Measurements from ENCODE around the gene NECAB3. TPM values are rescaled to one million over a fixed set of nuclear protein-coding genes. Genes with fewer than 3 reads are reported as not detected.

Gene NECAB3
- total RNA-seq, 1 donor from 2014 or later, result 19.5 TPM

- peak overlapping the region; percentile 53 for H3K4me3 ChIP-seq (ENCODE audit: insufficient read depth, low read depth, low read length)
- Mint-ChIP-seq H3K9me3 (ENCODE audit: unreplicated experiment) (no peaks in the 10 kb centered on the region), H3K4me3 (ENCODE audit: unreplicated experiment) (peak overlapping the region; percentile 66), H3K4me1 (ENCODE audit: low read depth, unreplicated experiment) (peaks cover 1% of the 10 kb centered on the region), H3K27ac (ENCODE audit: unreplicated experiment) (no peak overlapping the region), H3K27me3 (ENCODE audit: low read depth, unreplicated experiment) (peaks cover 7% of the 10 kb centered on the region), H3K36me3 (ENCODE audit: low read depth, unreplicated experiment) (no peaks in the 10 kb centered on the region)
- peaks cover 10% of the 10 kb centered on the region for H3K79me2 ChIP-seq (ENCODE audit: insufficient read depth, low read length)
- FAIRE-seq, result no peak
- no peak overlapping the region for H2AFZ ChIP-seq (ENCODE audit: low read depth, low read length)
- H3K9me3 ChIP-seq (ENCODE audit: insufficient read depth, low read depth, low read length), result no peaks in the 10 kb centered on the region
- H3K27me3 ChIP-seq (ENCODE audit: insufficient read depth, low read length), result no peaks in the 10 kb centered on the region
- peaks cover 19% of the 10 kb centered on the region for H3K4me1 ChIP-seq (ENCODE audit: insufficient read depth, low read length)
- no peak for DNase-seq (ENCODE audit: low read depth)
- H4K20me1 ChIP-seq (ENCODE audit: insufficient read depth, low read length), result peaks cover 28% of the 10 kb centered on the region
- peak overlapping the region; percentile 85 for H3K4me2 ChIP-seq (ENCODE audit: low read length)
- TF ChIP-seq EZH2 (IDR thresholded peaks at IDR 0.05; ENCODE audit: insufficient read depth, low read length) (no peak), CTCF (IDR thresholded peaks at IDR 0.05; ENCODE audit: insufficient read depth, low read depth, low read length) (no peak)
- H3K9ac ChIP-seq (ENCODE audit: low read length), result peak overlapping the region; percentile 65
- H3K27ac ChIP-seq (ENCODE audit: low read depth, low read length), result no peak overlapping the region
- no peaks in the 10 kb centered on the region for H3K36me3 ChIP-seq (ENCODE audit: insufficient read depth, low read length)
Observed at GRCh38 chr20:33684533-33685327, 10.5 kb upstream of the NECAB3 start.

GRCh38 chr20:33681728-33682353, 7.6 kb upstream of the NECAB3 start:
- Mint-ChIP-seq H3K9me3 (ENCODE audit: unreplicated experiment) (no peaks in the 10 kb centered on the region), H3K4me3 (ENCODE audit: unreplicated experiment) (no peak overlapping the region), H3K4me1 (ENCODE audit: low read depth, unreplicated experiment) (no peaks in the 10 kb centered on the region), H3K36me3 (ENCODE audit: low read depth, unreplicated experiment) (peaks cover 3% of the 10 kb centered on the region), H3K27me3 (ENCODE audit: low read depth, unreplicated experiment) (peaks cover 9% of the 10 kb centered on the region), H3K27ac (ENCODE audit: unreplicated experiment) (no peak overlapping the region)
- H2AFZ ChIP-seq (ENCODE audit: low read depth, low read length), result no peak overlapping the region
- peaks cover 10% of the 10 kb centered on the region for H3K79me2 ChIP-seq (ENCODE audit: insufficient read depth, low read length)
- H3K9me3 ChIP-seq (ENCODE audit: insufficient read depth, low read depth, low read length), result no peaks in the 10 kb centered on the region
- no peak overlapping the region for H3K9ac ChIP-seq (ENCODE audit: low read length)
- H3K27ac ChIP-seq (ENCODE audit: low read depth, low read length), result no peak overlapping the region
- FAIRE-seq (no peak), DNase-seq (ENCODE audit: low read depth) (no peak)
- H3K4me1 ChIP-seq (ENCODE audit: insufficient read depth, low read length), result peaks cover 14% of the 10 kb centered on the region
- H3K27me3 ChIP-seq (ENCODE audit: insufficient read depth, low read length), result no peaks in the 10 kb centered on the region
- no peak for TF ChIP-seq EZH2 (IDR thresholded peaks at IDR 0.05; ENCODE audit: insufficient read depth, low read length)
- no peak for TF ChIP-seq CTCF (IDR thresholded peaks at IDR 0.05; ENCODE audit: insufficient read depth, low read depth, low read length)
- H3K36me3 ChIP-seq (ENCODE audit: insufficient read depth, low read length), result no peaks in the 10 kb centered on the region
- peaks cover 28% of the 10 kb centered on the region for H4K20me1 ChIP-seq (ENCODE audit: insufficient read depth, low read length)
- H3K4me2 ChIP-seq (ENCODE audit: low read length), result no peak overlapping the region
- H3K4me3 ChIP-seq (ENCODE audit: insufficient read depth, low read depth, low read length), result no peak overlapping the region

GRCh38 chr20:33681288-33681687, 7.1 kb upstream of the NECAB3 start:
- H3K36me3 Mint-ChIP-seq (ENCODE audit: low read depth, unreplicated experiment), result peaks cover 3% of the 10 kb centered on the region
- no peak for DNase-seq (ENCODE audit: low read depth)
- H3K4me1 Mint-ChIP-seq (ENCODE audit: low read depth, unreplicated experiment), result no peaks in the 10 kb centered on the region
- no peak overlapping the region for H3K27ac Mint-ChIP-seq (ENCODE audit: unreplicated experiment)
- H4K20me1 ChIP-seq (ENCODE audit: insufficient read depth, low read length), result peaks cover 28% of the 10 kb centered on the region
- H3K27me3 ChIP-seq (ENCODE audit: insufficient read depth, low read length), result no peaks in the 10 kb centered on the region
- no peaks in the 10 kb centered on the region for H3K36me3 ChIP-seq (ENCODE audit: insufficient read depth, low read length)
- no peak overlapping the region for H3K27ac ChIP-seq (ENCODE audit: low read depth, low read length)
- FAIRE-seq, result no peak
- H3K4me3 ChIP-seq (ENCODE audit: insufficient read depth, low read depth, low read length), result no peak overlapping the region
- peaks cover 9% of the 10 kb centered on the region for H3K27me3 Mint-ChIP-seq (ENCODE audit: low read depth, unreplicated experiment)
- H3K4me2 ChIP-seq (ENCODE audit: low read length), result no peak overlapping the region
- H3K9me3 ChIP-seq (ENCODE audit: insufficient read depth, low read depth, low read length), result no peaks in the 10 kb centered on the region
- no peaks in the 10 kb centered on the region for H3K9me3 Mint-ChIP-seq (ENCODE audit: unreplicated experiment)
- H3K4me1 ChIP-seq (ENCODE audit: insufficient read depth, low read length), result peaks cover 11% of the 10 kb centered on the region
- no peak overlapping the region for H2AFZ ChIP-seq (ENCODE audit: low read depth, low read length)
- TF ChIP-seq CTCF (IDR thresholded peaks at IDR 0.05; ENCODE audit: insufficient read depth, low read depth, low read length) (no peak), EZH2 (IDR thresholded peaks at IDR 0.05; ENCODE audit: insufficient read depth, low read length) (no peak)
- H3K9ac ChIP-seq (ENCODE audit: low read length), result no peak overlapping the region
- H3K4me3 Mint-ChIP-seq (ENCODE audit: unreplicated experiment), result no peak overlapping the region
- H3K79me2 ChIP-seq (ENCODE audit: insufficient read depth, low read length), result peaks cover 10% of the 10 kb centered on the region
